IMR-90 (cell line): ENCODE results near the gene TPM2. TPM values are rescaled to one million over a fixed set of nuclear protein-coding genes. Genes with fewer than 3 reads are reported as not detected.
"Not testable (repeated sequence)": the region's sequence is repeated elsewhere in the genome, so short reads cannot be mapped to it uniquely, and the experiment has no call there.

Experiments
- ATAC-seq: fragments of 200-7000 bp; cut with Tn5 transposase; 2 replicates; pipeline ENCODE4 v1.9.1; 2020; ENCODE audit warnings: low read depth, mild to moderate bottlenecking, moderate library complexity
- BruUV-seq: library from RNA; stranded (reverse); fragments of 400-500 nt; replicated peaks from 2 replicates; lab custom pipeline; 2021; lab: Mats Ljungman, UMichigan
- CTCF ChIA-PET: fragments of 300-600 bp; formaldehyde crosslinking; extraction: SDS; loops from one replicate; lab custom pipeline; 2021; ENCODE audit warnings: antibody characterized with exemption; lab: Yijun Ruan, JAX
- POLR2A ChIA-PET: fragments of 300-600 bp; sonication (Branson Sonifier 250); formaldehyde crosslinking; loops from one replicate; lab custom pipeline; 2022; ENCODE audit warnings: antibody characterized with exemption; ENCODE audit not compliant: unreplicated experiment; lab: Charles Lee
- DNase-seq: peaks from one replicate; pipeline ENCODE4 v3.0.0; 2013
- H2AFZ ChIP-seq: replicated peaks from 2 replicates; pipeline ENCODE3; 2013; ENCODE audit warnings: low read length, mild to moderate bottlenecking; ENCODE audit not compliant: poor library complexity
- H2AK5ac ChIP-seq: 2 replicates; pipeline ENCODE4 v1.6.1; 2013; ENCODE audit warnings: low read depth, low read length, inconsistent platforms
- H2AK9ac ChIP-seq: replicated peaks from 2 replicates; pipeline ENCODE3; 2013; ENCODE audit warnings: mild to moderate bottlenecking, low read depth, low read length, moderate library complexity; ENCODE audit not compliant: poor library complexity
- H2BK120ac ChIP-seq: 2 replicates; pipeline ENCODE4 v1.6.1; 2013; ENCODE audit warnings: low read depth, low read length, inconsistent platforms
- H2BK15ac ChIP-seq: 3 replicates; pipeline ENCODE4 v1.6.1; 2013; ENCODE audit warnings: low read depth, low read length, inconsistent platforms
- H2BK20ac ChIP-seq: 2 replicates; pipeline ENCODE4 v1.6.1; 2013; ENCODE audit warnings: low read depth, mild to moderate bottlenecking, inconsistent platforms, low read length, moderate library complexity
- H2BK5ac ChIP-seq: 2 replicates; pipeline ENCODE4 v1.6.1; 2013; ENCODE audit warnings: mild to moderate bottlenecking, low read depth, low read length, inconsistent platforms; ENCODE audit not compliant: poor library complexity, severe bottlenecking
- H3K14ac ChIP-seq: replicated peaks from 2 replicates; pipeline ENCODE4 v1.6.1; 2013; ENCODE audit warnings: low read depth, low read length, inconsistent platforms
- H3K18ac ChIP-seq: 2 replicates; pipeline ENCODE4 v1.6.1; 2013; ENCODE audit warnings: low read depth, low read length, control low read depth
- H3K23ac ChIP-seq: 2 replicates; pipeline ENCODE4 v1.6.1; 2013; ENCODE audit warnings: low read depth, low read length, inconsistent platforms
- H3K27ac ChIP-seq: 2 replicates; pipeline ENCODE4 v1.5.1; 2013; ENCODE audit warnings: mild to moderate bottlenecking, control low read depth, low read length; ENCODE audit not compliant: insufficient read depth
- H3K27me3 ChIP-seq: 2 replicates; pipeline ENCODE4 v1.6.1; 2013; ENCODE audit warnings: low read length; ENCODE audit not compliant: control insufficient read depth, insufficient read depth
- H3K36me3 ChIP-seq: 2 replicates; pipeline ENCODE4 v1.6.1; 2013; ENCODE audit warnings: low read length, mixed read lengths; ENCODE audit not compliant: control insufficient read depth, insufficient read depth
- H3K4ac ChIP-seq: 2 replicates; pipeline ENCODE4 v1.6.1; 2013; ENCODE audit warnings: low read depth, low read length, inconsistent platforms
- H3K4me1 ChIP-seq: 2 replicates; pipeline ENCODE4 v1.6.1; 2013; ENCODE audit warnings: low read length, mixed read lengths; ENCODE audit not compliant: control insufficient read depth, insufficient read depth
- H3K4me2 ChIP-seq: 2 replicates; pipeline ENCODE4 v1.6.1; 2013; ENCODE audit warnings: low read depth, mild to moderate bottlenecking, control low read depth, low read length, moderate library complexity
- H3K4me3 ChIP-seq: 2 replicates; pipeline ENCODE4 v1.5.1; 2013; ENCODE audit warnings: low read depth, mild to moderate bottlenecking, control low read depth, low read length, moderate library complexity; ENCODE audit not compliant: insufficient read depth
- H3K56ac ChIP-seq: 2 replicates; pipeline ENCODE4 v1.6.1; 2013; ENCODE audit warnings: low read length, inconsistent platforms; ENCODE audit not compliant: insufficient read depth; ENCODE audit errors: extremely low read depth
- H3K79me1 ChIP-seq, 2 experiments: 2 replicates each; pipeline ENCODE4 v1.6.1; 2013; ENCODE audit warnings: low read length in 2 of 2, inconsistent platforms in 1 of 2, low read depth in 1 of 2
- H3K9ac ChIP-seq: 2 replicates; pipeline ENCODE4 v1.6.1; 2013; ENCODE audit warnings: low read depth, low read length, control low read depth
- H3K9me1 ChIP-seq: 2 replicates; pipeline ENCODE4 v1.6.1; 2013; ENCODE audit warnings: low read length, inconsistent platforms; ENCODE audit not compliant: insufficient read depth
- H3K9me3 ChIP-seq: 2 replicates; pipeline ENCODE4 v1.6.1; 2013; ENCODE audit warnings: low read length; ENCODE audit not compliant: control insufficient read depth, insufficient read depth
- H4K20me1 ChIP-seq: 2 replicates; pipeline ENCODE4 v1.6.1; 2013; ENCODE audit warnings: low read length, inconsistent platforms; ENCODE audit not compliant: insufficient read depth
- H4K5ac ChIP-seq: 2 replicates; pipeline ENCODE4 v1.6.1; 2013; ENCODE audit warnings: mild to moderate bottlenecking, low read depth, low read length, control low read depth
- H4K8ac ChIP-seq, 2 experiments: 2 replicates each; pipeline ENCODE4 v1.6.1; 2013; ENCODE audit warnings: low read depth in 2 of 2, low read length in 2 of 2, control low read depth in 1 of 2, inconsistent platforms in 1 of 2
- H4K91ac ChIP-seq: 2 replicates; pipeline ENCODE4 v1.6.1; 2013; ENCODE audit warnings: low read depth, low read length, inconsistent platforms; ENCODE audit not compliant: insufficient read depth
- WGBS, 2 experiments: methylation state at CpG; one replicate each; pipeline versions ENCODE4 v1.1.5 to v1.1.7; 2013; ENCODE audit warnings: missing lambda C conversion rate in 2 of 2; ENCODE audit not compliant: insufficient read length in 1 of 2; ENCODE audit errors: extremely low coverage in 2 of 2; 5-methylcytosine and 5-hydroxymethylcytosine counted together
- dilution Hi-C: fragments of 300-500 bp; cut with HindIII; formaldehyde crosslinking; loops from one replicate; pipeline ENCODE4 v1.14.3; 2018; ENCODE audit warnings: low sequenced_read_pairs; ENCODE audit not compliant: unreplicated experiment
- in situ Hi-C: fragments of 300-500 bp; cut with MboI; formaldehyde crosslinking; loops from 3 replicates; pipeline ENCODE4 v1.14.3; 2019; ENCODE audit warnings: low sequenced_read_pairs, inconsistent platforms, mixed read lengths
- intact Hi-C: fragments of 100-400 bp; cut with micrococcal nuclease; formaldehyde crosslinking; loops from 2 replicates; pipeline ENCODE4 v1.10.0; 2022
- polyA plus RNA-seq, 3 experiments: library from polyadenylated mRNA; depleted of rRNA; stranded (reverse); fragments of >200 nt; gene quantifications; 2 replicates each; pipeline ENCODE4 v1.2.3, GENCODE V29; 2012; ENCODE audit warnings: low replicate concordance in 1 of 3
- total RNA-seq: library from RNA; depleted of rRNA; stranded (reverse); fragments of >200 nt; gene quantifications from 2 replicates; pipeline ENCODE4 v1.2.3, GENCODE V29; 2012

TPM2 gene
- total and polyA plus RNA-seq, 2 of the 4 experiments (the other 2 are of a cell fraction): 960 to 2,500 TPM

- CTCF ChIA-PET: interaction anchor here (1.0 kb wide), 1 partner anchor 10 kb away, joined by 3 read pairs; no protein-coding TSS in a partner anchor
- H3K9ac ChIP-seq, H2BK120ac ChIP-seq, H3K36me3 ChIP-seq, H2BK5ac ChIP-seq, H3K4me2 ChIP-seq, H2BK15ac ChIP-seq, in situ Hi-C loops, H3K9me3 ChIP-seq, H3K27me3 ChIP-seq, dilution Hi-C loops, H4K5ac ChIP-seq, H2AFZ ChIP-seq, H2BK20ac ChIP-seq, POLR2A ChIA-PET, H2AK9ac ChIP-seq, H3K79me1 ChIP-seq, H3K4me1 ChIP-seq, H3K23ac ChIP-seq, H4K20me1 ChIP-seq, H3K27ac ChIP-seq, H2AK5ac ChIP-seq, H3K4ac ChIP-seq, ATAC-seq, H4K91ac ChIP-seq, H3K4me3 ChIP-seq, intact Hi-C loops, H3K18ac ChIP-seq, H4K8ac ChIP-seq, BruUV-seq, DNase-seq, H3K14ac ChIP-seq, H3K56ac ChIP-seq, H3K9me1 ChIP-seq: not testable (repeated sequence)
- WGBS, 2 experiments: no CpG with 5 or more reads among the region's 8 CpGs
These were observed 51.0 kb downstream of the TPM2 start for GRCh38 chr9:35638751-35639150.

DNA sequence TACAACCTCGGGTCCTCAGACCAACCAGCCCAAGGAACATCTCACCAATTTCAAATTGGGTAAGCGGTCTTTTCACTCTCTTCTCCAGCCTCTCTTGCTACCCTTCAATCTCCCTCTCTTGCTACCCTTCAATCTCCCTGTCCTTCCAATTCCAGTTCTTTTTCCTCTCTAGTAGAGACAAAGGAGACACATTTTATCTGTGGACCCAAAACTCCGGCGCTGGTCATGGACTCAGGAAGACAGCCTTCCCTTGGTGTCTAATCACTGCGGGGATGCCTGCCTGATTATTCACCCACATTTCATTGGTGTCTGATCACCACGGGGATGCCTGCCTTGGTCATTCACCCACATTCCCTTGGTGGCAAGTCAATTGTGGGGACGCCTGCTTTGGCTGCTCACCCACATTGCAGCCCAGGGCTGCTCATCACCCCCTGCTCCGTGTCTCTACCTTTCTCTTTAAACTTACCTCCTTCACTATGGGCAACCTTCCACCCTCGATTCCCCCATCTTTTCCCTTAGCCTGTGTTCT, 52.2 kb downstream of the TPM2 start:
- ATAC-seq, H2AFZ ChIP-seq, H4K20me1 ChIP-seq, H3K36me3 ChIP-seq, H3K4me3 ChIP-seq, H3K27me3 ChIP-seq, H3K4me2 ChIP-seq, H3K4ac ChIP-seq, H2AK5ac ChIP-seq, H4K91ac ChIP-seq, H3K9me3 ChIP-seq, H3K9me1 ChIP-seq, H3K4me1 ChIP-seq, BruUV-seq, CTCF ChIA-PET, H3K9ac ChIP-seq, H2BK20ac ChIP-seq, H2BK120ac ChIP-seq, H3K27ac ChIP-seq, POLR2A ChIA-PET, intact Hi-C loops, in situ Hi-C loops, H4K5ac ChIP-seq, H3K18ac ChIP-seq, H2BK15ac ChIP-seq, H2AK9ac ChIP-seq, DNase-seq, H3K23ac ChIP-seq, H2BK5ac ChIP-seq, dilution Hi-C loops, H3K56ac ChIP-seq, H3K79me1 ChIP-seq, H4K8ac ChIP-seq, H3K14ac ChIP-seq: not testable (repeated sequence)
- WGBS, 2 experiments: 76% methylated on average over 5 of the region's 9 CpGs; no CpG with 5 or more reads in 1 of the 2 experiments
